Measurements from ENCODE around the gene TGM5.

DNA sequence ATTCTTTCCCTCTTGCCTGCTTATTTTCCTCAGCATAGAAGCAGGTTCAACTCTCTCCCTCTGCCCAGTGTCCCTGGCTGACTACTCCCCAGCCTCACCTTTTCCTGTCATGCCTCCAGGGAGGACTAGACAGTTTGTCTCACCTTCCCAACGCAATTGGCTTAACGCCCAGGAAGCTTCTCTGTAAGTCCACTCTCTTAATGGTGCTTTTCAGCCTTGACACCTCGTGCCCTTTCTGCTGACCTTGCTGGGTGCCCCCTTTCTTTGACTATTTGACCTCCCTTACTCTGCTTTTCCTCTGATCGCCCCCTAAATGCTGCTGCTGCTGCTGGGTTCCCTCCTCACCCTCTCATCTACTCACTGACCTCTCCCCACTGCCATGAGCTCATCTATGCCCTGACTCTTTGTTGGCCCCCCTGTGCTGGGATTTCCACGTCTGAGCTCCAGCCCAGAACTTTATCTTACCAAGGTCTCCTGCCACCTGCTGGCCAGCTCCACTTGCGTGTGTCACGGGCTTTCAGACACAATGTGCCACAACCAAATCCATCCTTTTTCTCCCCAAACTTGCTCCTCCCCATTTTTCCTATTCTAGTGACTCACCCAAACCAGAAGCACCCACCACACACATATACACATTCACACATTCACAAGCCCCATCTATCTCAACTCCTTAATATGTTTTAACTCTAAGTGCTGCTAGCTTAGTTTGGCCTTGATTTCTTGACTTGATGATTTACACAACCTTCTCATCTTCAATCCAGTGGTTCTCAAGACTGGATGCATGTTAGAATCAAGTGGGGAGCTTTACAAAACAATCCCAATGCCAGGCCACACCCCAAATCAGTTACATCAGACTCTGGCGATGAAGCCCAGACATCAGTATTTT lies 62.5 kb downstream of the TGM5 start:
- TF ChIP-seq, protein P1, sequence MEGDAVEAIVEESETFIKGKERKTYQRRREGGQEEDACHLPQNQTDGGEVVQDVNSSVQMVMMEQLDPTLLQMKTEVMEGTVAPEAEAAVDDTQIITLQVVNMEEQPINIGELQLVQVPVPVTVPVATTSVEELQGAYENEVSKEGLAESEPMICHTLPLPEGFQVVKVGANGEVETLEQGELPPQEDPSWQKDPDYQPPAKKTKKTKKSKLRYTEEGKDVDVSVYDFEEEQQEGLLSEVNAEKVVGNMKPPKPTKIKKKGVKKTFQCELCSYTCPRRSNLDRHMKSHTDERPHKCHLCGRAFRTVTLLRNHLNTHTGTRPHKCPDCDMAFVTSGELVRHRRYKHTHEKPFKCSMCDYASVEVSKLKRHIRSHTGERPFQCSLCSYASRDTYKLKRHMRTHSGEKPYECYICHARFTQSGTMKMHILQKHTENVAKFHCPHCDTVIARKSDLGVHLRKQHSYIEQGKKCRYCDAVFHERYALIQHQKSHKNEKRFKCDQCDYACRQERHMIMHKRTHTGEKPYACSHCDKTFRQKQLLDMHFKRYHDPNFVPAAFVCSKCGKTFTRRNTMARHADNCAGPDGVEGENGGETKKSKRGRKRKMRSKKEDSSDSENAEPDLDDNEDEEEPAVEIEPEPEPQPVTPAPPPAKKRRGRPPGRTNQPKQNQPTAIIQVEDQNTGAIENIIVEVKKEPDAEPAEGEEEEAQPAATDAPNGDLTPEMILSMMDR (IDR thresholded peaks at IDR 0.05): peak; percentile 41 to 68 (median 58)
- no peak for TF ChIP-seq POLR2A (IDR thresholded peaks at IDR 0.05)

Measured in heart left ventricle (tissue), 13 donors.